K562 (cell line): ENCODE data around the gene PODXL. TPM values are rescaled to one million over a fixed set of nuclear protein-coding genes. Genes with fewer than 3 reads are reported as not detected.

Experiments
- ATAC-seq: fragments of 200-7000 bp; cut with Tn5 transposase; 3 replicates; pipeline ENCODE4 v1.9.1; 2020; ENCODE audit warnings: moderate library complexity
- BruUV-seq: library from RNA; stranded (reverse); fragments of 400-500 nt; replicated peaks from 2 replicates; lab custom pipeline; 2021; lab: Mats Ljungman, UMichigan
- CTCF ChIA-PET: fragments of 300-600 bp; formaldehyde crosslinking; extraction: SDS; loops from one replicate; lab custom pipeline; 2021; ENCODE audit warnings: low intra/inter-chr PET ratio; lab: Yijun Ruan, JAX
- POLR2A ChIA-PET: fragments of 300-600, 350-650 bp; sonication (Branson Sonifier 250); formaldehyde crosslinking; extraction: SDS; loops from one replicate; lab custom pipeline; 2021; ENCODE audit warnings: antibody characterized with exemption, inconsistent platforms; lab: Yijun Ruan, JAX
- DNase-seq, 4 experiments: peaks; one replicate each; pipeline versions ENCODE4 v3.0.0 to v3.0.0-alpha.2; 2011 to 2018; ENCODE audit warnings: low spot score in 3 of 4, mixed read lengths in 3 of 4; ENCODE audit errors: extremely low read depth in 1 of 4
- FAIRE-seq: peaks from 2 replicates; lab custom pipeline; 2011; peaks lifted over from hg19 to GRCh38; lab: Jason Lieb, UNC
- H2AFZ ChIP-seq: 2 replicates; pipeline ENCODE4 v1.6.0; 2011; ENCODE audit warnings: low read depth, low read length, control low read depth, inconsistent platforms
- H3K27ac ChIP-seq: fragments of 200-600 bp; 3 replicates; pipeline ENCODE4 v1.8.0; 2011; ENCODE audit warnings: low read depth, mild to moderate bottlenecking, control low read depth, inconsistent platforms, low read length, moderate library complexity, mixed read lengths; ENCODE audit errors: extremely low read depth
- H3K27me3 ChIP-seq, 2 experiments: fragments of 300-600 bp in 1 of 2; 2 replicates in 1 of 2; 3 replicates in 1 of 2; pipeline versions ENCODE4 v1.6.0 to v1.8.0; 2011; ENCODE audit warnings: inconsistent platforms in 2 of 2, low read length in 2 of 2, mild to moderate bottlenecking in 1 of 2, mixed read lengths in 1 of 2, moderate library complexity in 1 of 2; ENCODE audit not compliant: control insufficient read depth in 2 of 2, insufficient read depth in 2 of 2
- H3K36me3 ChIP-seq: fragments of 300-600 bp; 3 replicates; pipeline ENCODE4 v1.8.0; 2011; ENCODE audit warnings: mild to moderate bottlenecking, low read length, inconsistent platforms; ENCODE audit not compliant: control insufficient read depth, insufficient read depth
- H3K4me1 ChIP-seq, 2 experiments: fragments of 200-600 bp in 1 of 2; replicated peaks in 1 of 2; 2 replicates in 1 of 2; 3 replicates in 1 of 2; pipeline versions ENCODE4 v1.5.1 to v1.8.0; 2011; ENCODE audit warnings: inconsistent platforms in 2 of 2, low read length in 2 of 2, mild to moderate bottlenecking in 1 of 2, mixed read lengths in 1 of 2, moderate library complexity in 1 of 2; ENCODE audit not compliant: control insufficient read depth in 2 of 2, insufficient read depth in 2 of 2
- H3K4me2 ChIP-seq: 2 replicates; pipeline ENCODE4 v1.6.1; 2011; ENCODE audit warnings: low read length, control low read depth, inconsistent platforms, mixed read lengths; ENCODE audit not compliant: insufficient read depth
- H3K4me3 ChIP-seq: fragments of 200-600 bp; sonication (generic), shearing (Covaris generic); 2 replicates; pipeline ENCODE4 v1.5.1; 2016; ENCODE audit warnings: control low read depth, inconsistent platforms
- H3K79me2 ChIP-seq: fragments of 200-600 bp; 3 replicates; pipeline ENCODE4 v1.8.0; 2011; ENCODE audit warnings: low read length, inconsistent platforms; ENCODE audit not compliant: control insufficient read depth, insufficient read depth
- H3K9ac ChIP-seq, 2 experiments: 2 replicates each; pipeline versions ENCODE4 v1.6.0 to v1.6.1; 2011; ENCODE audit warnings: low read depth in 2 of 2, low read length in 2 of 2, control low read depth in 1 of 2, inconsistent platforms in 1 of 2, mild to moderate bottlenecking in 1 of 2, mixed read lengths in 1 of 2; ENCODE audit not compliant: insufficient read depth in 1 of 2
- H3K9me1 ChIP-seq: one replicate; pipeline ENCODE4 v1.6.0; 2011; ENCODE audit warnings: inconsistent platforms, mild to moderate bottlenecking, low read length, moderate library complexity; ENCODE audit not compliant: control insufficient read depth, insufficient read depth
- H3K9me3 ChIP-seq: replicated peaks from 2 replicates; pipeline ENCODE4 v1.5.1; 2011; ENCODE audit warnings: low read depth, low read length, inconsistent platforms; ENCODE audit not compliant: control insufficient read depth, insufficient read depth
- H4K20me1 ChIP-seq: replicated peaks from 2 replicates; pipeline ENCODE4 v1.6.1; 2011; ENCODE audit warnings: low read length, inconsistent platforms, mixed read lengths; ENCODE audit not compliant: control insufficient read depth, insufficient read depth
- C11orf30 ChIP-seq: fragments of 450-650 bp; IDR thresholded peaks from 2 replicates; pipeline ENCODE4 v1.6.1; 2016; ENCODE audit warnings: low read depth, mild to moderate bottlenecking
- DIDO1 ChIP-seq: fragments of 450-650 bp; IDR thresholded peaks from 2 replicates; pipeline ENCODE4 v1.6.1; 2016; ENCODE audit warnings: low read depth, missing biosample characterization, missing genetic modification characterization
- DLX4 ChIP-seq: fragments of 250-450 bp; sonication (Bioruptor Pico); IDR thresholded peaks from 2 replicates; pipeline ENCODE4 v1.6.1; 2021; ENCODE audit warnings: mild to moderate bottlenecking
- FOXK2 ChIP-seq, 2 experiments: fragments of 450-650 bp; IDR thresholded peaks in 1 of 2; conservative IDR thresholded peaks in 1 of 2; 2 replicates each; pipeline ENCODE4 v1.6.1; 2016; ENCODE audit warnings: low read depth in 2 of 2, mild to moderate bottlenecking in 1 of 2
- GATAD2A ChIP-seq: fragments of 450-650 bp; IDR thresholded peaks from 2 replicates; pipeline ENCODE4 v1.6.1; 2017
- MAFF ChIP-seq: IDR thresholded peaks from 2 replicates; pipeline ENCODE4 v1.6.1; 2012; ENCODE audit warnings: low read length, improper control_type of control experiment
- MYNN ChIP-seq, 2 experiments: sonication (generic); formaldehyde crosslinking in 1 of 2; IDR thresholded peaks; 2 replicates each; pipeline versions ENCODE4 v1.5.0 to v1.6.1; 2016 to 2020; ENCODE audit warnings: antibody characterized with exemption in 1 of 2, missing genetic modification reagents in 1 of 2
- RBM39 ChIP-seq: fragments of 200-400 bp; formaldehyde crosslinking; optimal IDR thresholded peaks from 2 replicates; pipeline ENCODE3; 2018; ENCODE audit warnings: low read depth, low read length
- XRCC5 ChIP-seq: fragments of 200-400 bp; formaldehyde crosslinking; IDR thresholded peaks from 2 replicates; pipeline ENCODE4 v1.6.1; 2017; ENCODE audit warnings: low read depth, mild to moderate bottlenecking, low read length
- ZNF282 ChIP-seq: sonication (generic); formaldehyde crosslinking; IDR thresholded peaks from 2 replicates; pipeline ENCODE4 v1.8.1; 2023; ENCODE audit warnings: missing genetic modification reagents
- ZNF316 ChIP-seq: fragments of 450-650 bp; IDR thresholded peaks from 2 replicates; pipeline ENCODE4 v1.6.1; 2016
- ZNF395 ChIP-seq: fragments of 200-800 bp; sonication (Bioruptor generic); IDR thresholded peaks from 2 replicates; pipeline ENCODE4 v1.6.1; 2017; ENCODE audit warnings: missing genetic modification characterization, missing compliant biosample characterization
- ZNF57 ChIP-seq: fragments of 450-650 bp; formaldehyde crosslinking; IDR thresholded peaks from 2 replicates; pipeline ENCODE4 v1.4.0; 2020; ENCODE audit warnings: mild to moderate bottlenecking, moderate library complexity
- WGBS: fragments of 100-300 bp; shearing (Covaris generic); methylation state at CpG from one replicate; pipeline ENCODE4 v1.1.6; 2016; ENCODE audit warnings: low coverage, mixed read lengths; ENCODE audit not compliant: insufficient coverage; ENCODE audit errors: missing lambda C conversion rate; 5-methylcytosine and 5-hydroxymethylcytosine counted together
- in situ Hi-C: fragments of 300-500 bp; cut with MboI; formaldehyde crosslinking; loops from 4 replicates; pipeline ENCODE4 v1.15.0; 2018; ENCODE audit warnings: inconsistent platforms, mixed read lengths
- intact Hi-C: fragments of 100-400 bp; cut with micrococcal nuclease; formaldehyde crosslinking; loops from 2 replicates; pipeline ENCODE4 v1.14.2; 2022
- polyA plus RNA-seq, 8 experiments: library from polyadenylated mRNA; depleted of rRNA in 4 of 8; stranded (reverse) in 5 of 8; unstranded in 3 of 8; fragments of >200 nt; fragmentation: Nextera tagmentation in 2 of 8; fragmentation: Illumina TruSeq in 1 of 8; extraction: Ambion mirVana in 2 of 8; extraction: Trizol in 1 of 8; gene quantifications; 2 replicates each; pipeline versions ENCODE4 v1.2.1 to v1.2.3, GENCODE V29; 2011 to 2014; ENCODE audit warnings: inconsistent platforms in 1 of 8, missing spikeins in 1 of 8
- total RNA-seq, 7 experiments: library from RNA; depleted of rRNA in 6 of 7; stranded (reverse); fragments of >200 nt in 6 of 7; fragmentation: Illumina TruSeq in 2 of 7; extraction: Trizol in 2 of 7; gene quantifications; 2 replicates each; pipeline versions ENCODE4 v1.2.1 to v1.2.3, GENCODE V29; 2011 to 2021; ENCODE audit warnings: low replicate concordance in 1 of 7
- TF ChIP-seq, protein P1 (sequence below), 2 experiments: fragments of 200-800 bp in 1 of 2; sonication (Bioruptor generic) in 1 of 2; sonication (generic) in 1 of 2; formaldehyde crosslinking in 1 of 2; IDR thresholded peaks in 1 of 2; conservative IDR thresholded peaks in 1 of 2; 2 replicates each; pipeline versions ENCODE4 v1.5.0 to v1.6.1; 2016 to 2020; ENCODE audit warnings: missing compliant biosample characterization in 1 of 2, missing genetic modification characterization in 1 of 2, missing genetic modification reagents in 1 of 2

The PODXL gene
- total and polyA plus RNA-seq, 9 of the 15 experiments (the other 6 are each of a cell fraction or from before 2014, with no cell fraction given), result 0.01 to 0.73 (median 0.07) TPM

DNA sequence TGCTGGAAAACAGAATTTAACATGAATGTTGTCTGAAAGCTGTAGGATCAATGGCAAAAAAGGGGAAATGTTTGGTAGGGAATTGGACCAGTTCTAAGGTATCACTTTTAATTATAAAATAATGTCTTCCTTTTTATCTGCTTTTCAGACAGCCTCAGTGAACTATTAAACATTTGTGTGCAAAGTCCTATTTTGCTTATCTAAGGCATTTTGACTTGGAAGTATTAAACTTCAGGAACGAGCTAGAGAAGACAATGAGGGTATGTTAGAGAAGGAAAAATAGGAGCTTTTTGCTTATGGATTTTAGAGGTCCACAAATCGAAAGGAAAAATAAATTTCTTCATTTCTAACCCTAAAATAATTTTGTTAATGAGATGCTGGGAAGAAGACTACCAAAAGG is 63.3 kb downstream of the PODXL start:
- TF ChIP-seq ZNF316 (peak; percentile 56), ZNF282 (CRISPR knock-in tag) (no peak), C11orf30 (0 out of 2 replicates have a peak, but pooled peaks have one; percentile 5), FOXK2 (conservative IDR thresholded peaks at IDR 0.05 in 1 of 2, IDR thresholded peaks at IDR 0.05 in 1 of 2; ENCODE audit: low read depth in 2 of 2) (no peak), MAFF (peak; percentile 35), MYNN (IDR thresholded peaks at IDR 0.05) (no peak), MYNN (CRISPR knock-in tag; IDR thresholded peaks at IDR 0.05) (no peak)
- BruUV-seq, result no TSS peak
- CTCF ChIA-PET, result no interaction called here
- intact Hi-C loops (no loop called here), in situ Hi-C loops (no loop called here)
- no peaks in the 10 kb centered on the region for H4K20me1 ChIP-seq
- no peak for ATAC-seq
- no peak for DNase-seq
- H3K36me3 ChIP-seq, result peaks cover 28% of the 10 kb centered on the region; the same call in 2 of the 3 replicates
- no peak for FAIRE-seq
- WGBS, result 80% methylated on average over 2 of the region's 2 CpGs
- POLR2A ChIA-PET, result interaction anchor here (0.6 to 1.5 kb wide), 4 partner anchors 8 to 208 kb away, joined by 3 to 5 read pairs (median 4); no protein-coding TSS in a partner anchor
- H2AFZ ChIP-seq, result no peak overlapping the region
- H3K9me3 ChIP-seq, result no peaks in the 10 kb centered on the region
- H3K27me3 ChIP-seq, result no peaks in the 10 kb centered on the region
- no peak overlapping the region for H3K27ac ChIP-seq
- H3K4me1 ChIP-seq, result no peaks in the 10 kb centered on the region
- H3K4me3 ChIP-seq, result no peak overlapping the region
- H3K4me2 ChIP-seq, result no peak overlapping the region
- no peaks in the 10 kb centered on the region for H3K79me2 ChIP-seq
- H3K9me1 ChIP-seq, result no peaks in the 10 kb centered on the region
- no peak overlapping the region for H3K9ac ChIP-seq

- no TSS peak for BruUV-seq
- H3K36me3 ChIP-seq, result peaks cover 22% of the 10 kb centered on the region; the same call in 2 of the 3 replicates
- H3K9ac ChIP-seq, result no peak overlapping the region
- ATAC-seq (no peak), FAIRE-seq (no peak), DNase-seq (no peak)
- TF ChIP-seq GATAD2A (no peak), ZNF57 (CRISPR knock-in tag) (no peak), RBM39 (no peak), XRCC5 (no peak), ZNF395 (CRISPR knock-in tag) (no peak), DLX4 (no peak), DIDO1 (tag) (no peak)
- TF ChIP-seq, protein P1, sequence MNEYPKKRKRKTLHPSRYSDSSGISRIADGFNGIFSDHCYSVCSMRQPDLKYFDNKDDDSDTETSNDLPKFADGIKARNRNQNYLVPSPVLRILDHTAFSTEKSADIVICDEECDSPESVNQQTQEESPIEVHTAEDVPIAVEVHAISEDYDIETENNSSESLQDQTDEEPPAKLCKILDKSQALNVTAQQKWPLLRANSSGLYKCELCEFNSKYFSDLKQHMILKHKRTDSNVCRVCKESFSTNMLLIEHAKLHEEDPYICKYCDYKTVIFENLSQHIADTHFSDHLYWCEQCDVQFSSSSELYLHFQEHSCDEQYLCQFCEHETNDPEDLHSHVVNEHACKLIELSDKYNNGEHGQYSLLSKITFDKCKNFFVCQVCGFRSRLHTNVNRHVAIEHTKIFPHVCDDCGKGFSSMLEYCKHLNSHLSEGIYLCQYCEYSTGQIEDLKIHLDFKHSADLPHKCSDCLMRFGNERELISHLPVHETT (CRISPR knock-in tag; conservative IDR thresholded peaks at IDR 0.05 in 1 of 2, IDR thresholded peaks at IDR 0.05 in 1 of 2), result no peak
- H2AFZ ChIP-seq, result no peak overlapping the region
- H3K79me2 ChIP-seq, result no peaks in the 10 kb centered on the region
- intact Hi-C loops (no loop called here), in situ Hi-C loops (no loop called here)
- H3K27me3 ChIP-seq, result no peaks in the 10 kb centered on the region
- H3K4me1 ChIP-seq, result no peaks in the 10 kb centered on the region
- ChIA-PET CTCF (interaction anchor here (0.5 kb wide), 1 partner anchor 76 kb away, joined by 3 read pairs; no protein-coding TSS in a partner anchor), POLR2A (interaction anchor here (0.7 to 2.2 kb wide), 2 partner anchors 11 to 14 kb away, joined by 5 to 6 read pairs; no protein-coding TSS in a partner anchor)
- H4K20me1 ChIP-seq, result no peaks in the 10 kb centered on the region
- no peaks in the 10 kb centered on the region for H3K9me3 ChIP-seq
- H3K9me1 ChIP-seq, result no peaks in the 10 kb centered on the region
- WGBS, result 66% methylated on average over 4 of the region's 4 CpGs
- no peak overlapping the region for H3K4me2 ChIP-seq
- H3K4me3 ChIP-seq, result no peak overlapping the region
- no peak overlapping the region for H3K27ac ChIP-seq
Measured at GRCh38 chr7:131489881-131490280, 66.5 kb downstream of the PODXL start.
